RWPE1 (cell line): ENCODE data around the gene PRAMEF20.
"Not testable (repeated sequence)": the region's sequence is repeated elsewhere in the genome, so short reads cannot be mapped to it uniquely, and the experiment has no call there.

Experiments
- CTCF ChIA-PET: fragments of 350-600 bp; sonication (Branson Sonifier 250); formaldehyde crosslinking; extraction: SDS; loops from one replicate; lab custom pipeline; 2021; lab: Yijun Ruan, JAX
- POLR2A ChIA-PET: fragments of 400-600 bp; formaldehyde crosslinking; extraction: SDS; loops from one replicate; lab custom pipeline; 2020; ENCODE audit warnings: antibody characterized with exemption; ENCODE audit not compliant: low non-redundant PET; lab: Yijun Ruan, JAX
- DNase-seq: peaks from one replicate; pipeline ENCODE4 v3.0.0; 2012; ENCODE audit warnings: low spot score
- H3K27ac ChIP-seq: fragments of 450-650 bp; 2 replicates; pipeline ENCODE4 v1.5.1; 2017
- TF ChIP-seq, protein P1 (sequence below): fragments of 450-650 bp; conservative IDR thresholded peaks from 2 replicates; pipeline ENCODE4 v1.5.1; 2017; ENCODE audit warnings: low read depth, mild to moderate bottlenecking

PRAMEF20 gene

GRCh38 chr1:13432251-13432650 is 22.0 kb downstream of the PRAMEF20 start:
- TF ChIP-seq, protein P1, sequence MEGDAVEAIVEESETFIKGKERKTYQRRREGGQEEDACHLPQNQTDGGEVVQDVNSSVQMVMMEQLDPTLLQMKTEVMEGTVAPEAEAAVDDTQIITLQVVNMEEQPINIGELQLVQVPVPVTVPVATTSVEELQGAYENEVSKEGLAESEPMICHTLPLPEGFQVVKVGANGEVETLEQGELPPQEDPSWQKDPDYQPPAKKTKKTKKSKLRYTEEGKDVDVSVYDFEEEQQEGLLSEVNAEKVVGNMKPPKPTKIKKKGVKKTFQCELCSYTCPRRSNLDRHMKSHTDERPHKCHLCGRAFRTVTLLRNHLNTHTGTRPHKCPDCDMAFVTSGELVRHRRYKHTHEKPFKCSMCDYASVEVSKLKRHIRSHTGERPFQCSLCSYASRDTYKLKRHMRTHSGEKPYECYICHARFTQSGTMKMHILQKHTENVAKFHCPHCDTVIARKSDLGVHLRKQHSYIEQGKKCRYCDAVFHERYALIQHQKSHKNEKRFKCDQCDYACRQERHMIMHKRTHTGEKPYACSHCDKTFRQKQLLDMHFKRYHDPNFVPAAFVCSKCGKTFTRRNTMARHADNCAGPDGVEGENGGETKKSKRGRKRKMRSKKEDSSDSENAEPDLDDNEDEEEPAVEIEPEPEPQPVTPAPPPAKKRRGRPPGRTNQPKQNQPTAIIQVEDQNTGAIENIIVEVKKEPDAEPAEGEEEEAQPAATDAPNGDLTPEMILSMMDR: no peak
- POLR2A ChIA-PET: no interaction called here
- H3K27ac ChIP-seq: no peak overlapping the region
- CTCF ChIA-PET: no interaction called here
- DNase-seq: no peak

GRCh38 chr1:13433694-13434358 is 23.6 kb downstream of the PRAMEF20 start:
- H3K27ac ChIP-seq, DNase-seq, CTCF ChIA-PET: not testable (repeated sequence)
- POLR2A ChIA-PET: interaction anchor here (0.6 kb wide), 1 partner anchor 1340 kb away, joined by 3 read pairs; no protein-coding TSS in a partner anchor

DNA sequence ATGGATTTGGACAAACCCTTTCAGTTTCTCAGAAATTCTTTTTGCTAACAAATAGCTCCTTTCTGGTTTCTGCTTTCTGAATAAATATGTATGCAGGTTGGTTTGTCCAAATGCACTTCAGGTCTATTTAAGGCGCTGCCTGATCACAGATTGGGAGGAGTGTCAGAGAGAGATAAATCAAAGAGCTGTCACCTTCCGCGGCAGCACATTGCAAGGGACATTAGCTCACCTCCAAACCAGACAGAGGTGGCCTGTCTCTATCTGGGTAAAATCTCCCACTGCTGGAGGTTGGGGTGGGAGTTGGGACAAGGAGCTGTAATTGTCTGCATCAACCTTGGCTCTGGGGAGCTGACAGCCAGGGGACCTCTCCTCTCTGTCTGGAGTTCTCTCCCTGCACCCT is 25.2 kb downstream of the PRAMEF20 start:
- TF ChIP-seq, protein P1: no peak
- H3K27ac ChIP-seq: no peak overlapping the region
- ChIA-PET POLR2A (no interaction called here), CTCF (no interaction called here)
- no peak for DNase-seq

GRCh38 chr1:13439104-13439783 is 29.0 kb downstream of the PRAMEF20 start:
- H3K27ac ChIP-seq, POLR2A ChIA-PET, DNase-seq, CTCF ChIA-PET: not testable (repeated sequence)

GRCh38 chr1:13443335-13443979 is 33.2 kb downstream of the PRAMEF20 start:
- DNase-seq: no peak
- TF ChIP-seq, protein P1: no peak
- ChIA-PET CTCF (interaction anchor here (0.6 kb wide), 1 partner anchor 19 kb away, joined by 3 read pairs; no protein-coding TSS in a partner anchor), POLR2A (no interaction called here)
- no peak overlapping the region for H3K27ac ChIP-seq

DNA sequence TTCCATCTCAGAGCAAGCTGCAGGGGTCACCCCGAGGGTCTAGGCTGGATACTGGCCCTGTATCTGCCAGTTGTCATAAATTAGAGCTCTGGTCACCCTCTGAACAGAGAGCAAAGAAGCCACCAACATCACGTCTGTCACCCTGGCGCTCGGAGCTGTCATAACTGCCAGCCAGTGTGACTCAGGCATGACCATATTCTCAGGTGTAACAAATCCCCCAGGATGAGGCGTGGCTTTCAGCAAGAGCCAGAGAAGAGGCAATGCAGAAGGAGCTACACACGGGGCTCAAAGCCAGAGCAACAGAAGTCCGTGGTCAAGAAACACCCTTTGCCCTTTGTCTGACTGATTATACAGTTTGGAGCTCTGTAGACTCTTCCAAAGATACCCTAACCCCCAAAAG is 40.0 kb downstream of the PRAMEF20 start:
- CTCF ChIA-PET: no interaction called here
- no peak for DNase-seq
- POLR2A ChIA-PET: no interaction called here
- TF ChIP-seq, protein P1: no peak
- no peak overlapping the region for H3K27ac ChIP-seq

DNA sequence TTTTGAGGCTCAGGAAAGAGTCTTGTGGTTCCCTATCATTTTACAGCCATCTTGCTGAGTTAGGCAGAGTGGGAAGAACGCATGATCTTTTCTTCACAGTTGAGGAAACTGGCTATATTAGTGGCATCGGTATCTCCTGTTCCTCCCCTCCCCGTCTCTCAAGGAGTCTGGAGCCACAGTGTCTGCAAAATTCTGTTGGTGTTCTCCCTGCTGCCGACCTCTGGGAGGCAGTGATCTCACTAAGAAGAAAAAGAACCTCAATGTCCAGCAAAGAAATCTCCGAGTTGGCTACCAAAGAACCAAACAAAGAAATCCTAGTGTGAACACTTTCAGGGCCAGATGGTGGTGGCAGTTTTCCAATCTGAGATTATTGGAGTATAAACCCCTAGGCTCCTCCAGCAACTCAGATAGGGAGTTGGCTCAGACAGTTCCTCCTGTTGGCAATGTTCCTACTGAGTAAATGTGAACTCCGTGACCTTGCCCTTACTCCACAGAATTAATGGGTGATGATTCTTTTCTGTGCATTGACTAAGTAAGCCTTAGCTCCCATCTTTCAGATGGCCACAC is 41.2 kb downstream of the PRAMEF20 start:
- CTCF ChIA-PET: no interaction called here
- peak; percentile 12 for DNase-seq
- POLR2A ChIA-PET: no interaction called here
- no peak overlapping the region for H3K27ac ChIP-seq
- TF ChIP-seq, protein P1: no peak
